HG02763 (cell line): ENCODE results near the gene AP5Z1.
"Not testable (repeated sequence)": the region's sequence is repeated elsewhere in the genome, so short reads cannot be mapped to it uniquely, and the experiment has no call there.

Source experiments
- ATAC-seq: cut with Tn5 transposase; IDR thresholded peaks from one replicate; pipeline ENCODE4 v1.9.1; 2021; ENCODE audit warnings: mild to moderate bottlenecking, moderate library complexity; ENCODE audit not compliant: unreplicated experiment

Gene AP5Z1

GRCh38 chr7:4787541-4787940, 12.1 kb downstream of the AP5Z1 start:
- no peak for ATAC-seq

GRCh38 chr7:4787947-4788626, 12.7 kb downstream of the AP5Z1 start:
- ATAC-seq = no peak

GRCh38 chr7:4788627-4789189, 13.3 kb downstream of the AP5Z1 start:
- ATAC-seq = no peak

GRCh38 chr7:4789194-4790077, 14.0 kb downstream of the AP5Z1 start:
- no peak for ATAC-seq

- ATAC-seq = no peak
Observed at GRCh38 chr7:4790078-4790465, 14.6 kb downstream of the AP5Z1 start.

- ATAC-seq = no peak
Observed at GRCh38 chr7:4790516-4790991, 15.1 kb downstream of the AP5Z1 start.

- ATAC-seq = no peak
Observed at GRCh38 chr7:4791101-4791737, 15.8 kb downstream of the AP5Z1 start.

GRCh38 chr7:4791738-4792536, 16.5 kb downstream of the AP5Z1 start:
- no peak for ATAC-seq

GRCh38 chr7:4792537-4793126, 17.2 kb downstream of the AP5Z1 start:
- ATAC-seq = no peak

- not testable (repeated sequence) for ATAC-seq
Observed at GRCh38 chr7:4793385-4793993, 18.1 kb downstream of the AP5Z1 start.

- not testable (repeated sequence) for ATAC-seq
Observed at GRCh38 chr7:4794171-4794570, 18.7 kb downstream of the AP5Z1 start.

GRCh38 chr7:4794591-4795350, 19.3 kb downstream of the AP5Z1 start:
- ATAC-seq = no peak

- ATAC-seq = no peak
Observed at GRCh38 chr7:4796453-4796852, 21.0 kb downstream of the AP5Z1 start.

GRCh38 chr7:4797858-4798705, 22.7 kb downstream of the AP5Z1 start:
- ATAC-seq = no peak

GRCh38 chr7:4798706-4799235, 23.3 kb downstream of the AP5Z1 start:
- ATAC-seq = no peak

- ATAC-seq = no peak
Observed at GRCh38 chr7:4799508-4800268, 24.3 kb downstream of the AP5Z1 start.

GRCh38 chr7:4800487-4800886, 25.1 kb downstream of the AP5Z1 start:
- no peak for ATAC-seq
